HG03442 (cell line): ENCODE results near the gene ITSN1.

Experiments used
- ATAC-seq: cut with Tn5 transposase; IDR thresholded peaks from one replicate; pipeline ENCODE4 v1.9.1; 2021; ENCODE audit warnings: mild to moderate bottlenecking, moderate library complexity; ENCODE audit not compliant: unreplicated experiment

ITSN1 gene

GRCh38 chr21:33834801-33835500 is 192.7 kb downstream of the ITSN1 start:
- ATAC-seq = no peak

GRCh38 chr21:33835920-33836319 is 193.6 kb downstream of the ITSN1 start:
- no peak for ATAC-seq

- ATAC-seq = no peak
Observed at GRCh38 chr21:33836408-33836807, 194.1 kb downstream of the ITSN1 start.

GRCh38 chr21:33839167-33839716 is 196.9 kb downstream of the ITSN1 start:
- ATAC-seq = no peak

- no peak for ATAC-seq
Observed at GRCh38 chr21:33839806-33840205, 197.5 kb downstream of the ITSN1 start.

- no peak for ATAC-seq
Observed at GRCh38 chr21:33840771-33841170, 198.5 kb downstream of the ITSN1 start.

- no peak for ATAC-seq
Observed at GRCh38 chr21:33841561-33841960, 199.3 kb downstream of the ITSN1 start.

GRCh38 chr21:33843216-33843615 is 200.9 kb downstream of the ITSN1 start:
- no peak for ATAC-seq

- no peak for ATAC-seq
Observed at GRCh38 chr21:33844104-33844889, 202.0 kb downstream of the ITSN1 start.

GRCh38 chr21:33844890-33845205 is 202.5 kb downstream of the ITSN1 start:
- ATAC-seq = no peak

- ATAC-seq = no peak
Observed at GRCh38 chr21:33846141-33846540, 203.8 kb downstream of the ITSN1 start.

GRCh38 chr21:33847588-33848248 is 205.4 kb downstream of the ITSN1 start:
- ATAC-seq = no peak

- ATAC-seq = no peak
Observed at GRCh38 chr21:33848249-33848953, 206.1 kb downstream of the ITSN1 start.

- ATAC-seq = no peak
Observed at GRCh38 chr21:33849834-33850233, 207.5 kb downstream of the ITSN1 start.

- no peak for ATAC-seq
Observed at GRCh38 chr21:33850401-33850800, 208.1 kb downstream of the ITSN1 start.

- no peak for ATAC-seq
Observed at GRCh38 chr21:33850985-33851384, 208.7 kb downstream of the ITSN1 start.

GRCh38 chr21:33852485-33852884 is 210.2 kb downstream of the ITSN1 start:
- no peak for ATAC-seq

GRCh38 chr21:33854604-33855003 is 212.3 kb downstream of the ITSN1 start:
- no peak for ATAC-seq

GRCh38 chr21:33855190-33855589 is 212.9 kb downstream of the ITSN1 start:
- no peak for ATAC-seq

GRCh38 chr21:33856893-33857527 is 214.7 kb downstream of the ITSN1 start:
- ATAC-seq = no peak
